ENCODE results near the gene CYTH1.

CYTH1 gene

DNA sequence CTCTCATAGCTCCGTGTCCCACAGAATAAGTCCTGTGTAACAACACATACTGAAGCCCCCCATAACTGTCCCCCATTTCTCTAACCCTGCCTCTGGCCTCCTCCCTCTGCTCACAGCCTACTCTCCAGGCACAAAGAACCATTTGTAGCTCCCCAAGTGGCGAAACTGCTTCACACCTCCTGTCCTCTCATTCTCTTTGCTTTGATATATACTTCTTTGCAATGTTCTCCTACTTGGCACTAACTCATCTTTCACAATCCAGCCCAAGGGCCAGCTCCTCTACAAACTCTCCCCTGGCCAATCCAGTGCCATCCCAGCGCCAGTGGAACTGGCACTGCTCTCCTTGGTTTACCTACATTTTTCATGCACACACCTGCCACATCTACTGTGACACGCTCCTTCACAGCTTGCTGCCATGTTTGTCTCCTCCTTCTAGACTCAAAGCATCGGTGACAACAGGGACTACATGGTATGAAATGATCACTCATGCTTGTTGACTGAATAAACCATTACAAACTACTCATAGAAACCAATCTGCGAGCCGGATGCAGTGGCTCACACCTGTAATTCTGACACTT, 12.8 kb downstream of the CYTH1 start:
- no peak for TF ChIP-seq CTCF (IDR thresholded peaks at IDR 0.05; ENCODE audit: low read depth, low read length, missing control alignments)
- in situ Hi-C loops (cut with HindIII; ENCODE audit: low pct_ligation_motif_present, low sequenced_read_pairs): no loop called here
- Histone ChIP-seq H3K27me3 (replicated peaks) (no peaks in the 10 kb centered on the region), H3K27ac (no peak overlapping the region), H3K4me3 (ENCODE audit: low read depth, low read length) (no peak overlapping the region), H3K36me3 (replicated peaks) (no peaks in the 10 kb centered on the region)
- DNase-seq: no peak

DNA sequence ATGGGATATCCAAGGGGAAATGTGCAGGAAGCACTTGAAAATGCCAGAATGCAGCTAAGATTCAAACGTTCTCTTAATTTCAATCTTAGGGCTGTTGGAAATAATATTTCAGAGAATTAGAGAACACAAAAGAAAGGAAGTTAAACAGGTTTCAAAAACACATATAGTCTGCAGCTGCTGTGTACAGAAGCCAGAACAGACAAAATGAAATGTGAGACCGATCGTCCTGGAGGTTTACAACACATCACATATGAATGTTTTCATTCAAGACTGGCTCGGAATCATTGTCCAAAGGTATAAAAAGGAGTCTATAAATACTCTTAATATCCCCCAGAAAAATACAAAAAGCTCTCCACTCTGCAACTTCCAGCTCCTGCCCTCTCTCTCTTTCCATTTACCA, 14.3 kb downstream of the CYTH1 start:
- H3K4me3 ChIP-seq (ENCODE audit: low read depth, low read length): no peak overlapping the region
- no peak for TF ChIP-seq CTCF (IDR thresholded peaks at IDR 0.05; ENCODE audit: low read depth, low read length, missing control alignments)
- no peak for DNase-seq
- H3K27ac ChIP-seq: no peak overlapping the region
- in situ Hi-C loops (cut with HindIII; ENCODE audit: low pct_ligation_motif_present, low sequenced_read_pairs): no loop called here
- H3K27me3 ChIP-seq (replicated peaks): no peaks in the 10 kb centered on the region
- no peaks in the 10 kb centered on the region for H3K36me3 ChIP-seq (replicated peaks)

- Histone ChIP-seq H3K36me3 (replicated peaks) (no peaks in the 10 kb centered on the region), H3K27ac (no peak overlapping the region), H3K4me3 (ENCODE audit: low read depth, low read length) (no peak overlapping the region), H3K27me3 (replicated peaks) (no peaks in the 10 kb centered on the region)
- DNase-seq: no peak
- in situ Hi-C loops (cut with HindIII; ENCODE audit: low pct_ligation_motif_present, low sequenced_read_pairs): no loop called here
- TF ChIP-seq CTCF (IDR thresholded peaks at IDR 0.05; ENCODE audit: low read depth, low read length, missing control alignments): no peak
Observed at GRCh38 chr17:78766743-78767294, 15.3 kb downstream of the CYTH1 start.

GRCh38 chr17:78766225-78766624, 15.8 kb downstream of the CYTH1 start:
- in situ Hi-C loops (cut with HindIII; ENCODE audit: low pct_ligation_motif_present, low sequenced_read_pairs): no loop called here
- Histone ChIP-seq H3K27ac (no peak overlapping the region), H3K27me3 (replicated peaks) (no peaks in the 10 kb centered on the region), H3K36me3 (replicated peaks) (no peaks in the 10 kb centered on the region), H3K4me3 (ENCODE audit: low read depth, low read length) (no peak overlapping the region)
- DNase-seq: no peak
- TF ChIP-seq CTCF (IDR thresholded peaks at IDR 0.05; ENCODE audit: low read depth, low read length, missing control alignments): no peak

GRCh38 chr17:78765821-78766220, 16.3 kb downstream of the CYTH1 start:
- H3K36me3 ChIP-seq (replicated peaks): no peaks in the 10 kb centered on the region
- no peak for TF ChIP-seq CTCF (IDR thresholded peaks at IDR 0.05; ENCODE audit: low read depth, low read length, missing control alignments)
- no peaks in the 10 kb centered on the region for H3K27me3 ChIP-seq (replicated peaks)
- in situ Hi-C loops (cut with HindIII; ENCODE audit: low pct_ligation_motif_present, low sequenced_read_pairs): no loop called here
- H3K27ac ChIP-seq: no peak overlapping the region
- no peak overlapping the region for H3K4me3 ChIP-seq (ENCODE audit: low read depth, low read length)
- DNase-seq: no peak

- H3K36me3 ChIP-seq (replicated peaks): no peaks in the 10 kb centered on the region
- no peak overlapping the region for H3K4me3 ChIP-seq (ENCODE audit: low read depth, low read length)
- in situ Hi-C loops (cut with HindIII; ENCODE audit: low pct_ligation_motif_present, low sequenced_read_pairs): no loop called here
- no peaks in the 10 kb centered on the region for H3K27me3 ChIP-seq (replicated peaks)
- no peak for TF ChIP-seq CTCF (IDR thresholded peaks at IDR 0.05; ENCODE audit: low read depth, low read length, missing control alignments)
- no peak for DNase-seq
- no peak overlapping the region for H3K27ac ChIP-seq
Observed at GRCh38 chr17:78764871-78765270, 17.2 kb downstream of the CYTH1 start.

Data from brain microvascular endothelial cell (primary cell).